Thymus (tissue), 11 donors: Measurements from ENCODE around the gene CNTNAP4. TPM values are rescaled to one million over a fixed set of nuclear protein-coding genes. Genes with fewer than 3 reads are reported as not detected.
A peak's percentile ranks its signal among the peaks of the same experiment; 100 is the strongest.

ENCODE experiments used
- DNase-seq, 9 donors: peaks; one replicate each; pipeline ENCODE4 v3.0.0-alpha.2; 2013; ENCODE audit warnings: low spot score in 9 of 9, low read depth in 6 of 9, missing footprints in 1 of 9
- H3K27ac ChIP-seq, 2 donors: one replicate each; pipeline ENCODE4 v1.5.1; 2013; ENCODE audit warnings: control low read depth in 1 of 2, low read depth in 1 of 2, low read length in 1 of 2, mild to moderate bottlenecking in 1 of 2, moderate library complexity in 1 of 2
- H3K27me3 ChIP-seq, 2 donors: one replicate each; pipeline ENCODE4 v1.5.1; 2013; ENCODE audit warnings: low read length in 1 of 2; ENCODE audit not compliant: control insufficient read depth in 2 of 2, insufficient read depth in 1 of 2
- H3K36me3 ChIP-seq, 2 donors: one replicate each; pipeline ENCODE4 v1.5.1; 2013; ENCODE audit warnings: low read length in 1 of 2, mild to moderate bottlenecking in 1 of 2, moderate library complexity in 1 of 2; ENCODE audit not compliant: control insufficient read depth in 2 of 2, insufficient read depth in 2 of 2
- H3K4me1 ChIP-seq, 2 donors: one replicate each; pipeline ENCODE4 v1.5.1; 2013; ENCODE audit warnings: low read length in 2 of 2; ENCODE audit not compliant: control insufficient read depth in 2 of 2, insufficient read depth in 2 of 2
- H3K4me3 ChIP-seq, 2 donors: one replicate each; pipeline ENCODE4 v1.5.1; 2013; ENCODE audit warnings: low read length in 2 of 2, control low read depth in 1 of 2, mild to moderate bottlenecking in 1 of 2
- H3K9me3 ChIP-seq, 2 donors: one replicate each; pipeline ENCODE4 v1.5.1; 2013; ENCODE audit warnings: low read length in 1 of 2, mild to moderate bottlenecking in 1 of 2; ENCODE audit not compliant: control insufficient read depth in 2 of 2, insufficient read depth in 1 of 2
- WGBS: extraction: QIAGEN DNeasy Blood & Tissue Kit; methylation state at CpG from one replicate; pipeline ENCODE4 v1.1.7; 2013; 5-methylcytosine and 5-hydroxymethylcytosine counted together
- polyA plus RNA-seq: library from polyadenylated mRNA; stranded (reverse); fragments of 200-250 nt; gene quantifications from one replicate; pipeline ENCODE4 v1.2.3, GENCODE V29; 2013
- total RNA-seq: library from RNA; stranded (reverse); fragments of 120-200 nt; gene quantifications from one replicate; pipeline ENCODE4 v1.2.4, GENCODE V29; 2013
- donor health status: healthy.

CNTNAP4 gene
- total and polyA plus RNA-seq, 2 donors = 0.09 to 0.28 TPM

DNA sequence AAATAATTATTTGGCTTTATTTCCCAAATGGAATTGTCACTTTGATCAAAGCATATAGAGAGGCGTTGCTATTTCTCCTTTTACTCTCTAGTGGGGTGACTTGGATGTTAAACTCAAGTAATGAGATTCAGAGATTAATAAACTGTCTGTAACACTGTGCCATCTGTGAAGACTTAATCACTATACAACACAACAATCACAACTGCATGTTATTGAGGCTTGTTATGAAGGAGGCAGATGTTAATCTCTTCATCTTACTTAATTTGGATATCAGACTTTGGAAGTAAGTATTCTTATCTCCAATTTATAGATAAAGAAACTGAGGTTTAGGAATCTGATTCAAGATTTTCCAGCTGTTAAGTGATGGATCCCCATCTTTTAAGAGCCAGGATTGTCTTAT, 132.5 kb downstream of the CNTNAP4 start:
- Histone ChIP-seq H3K4me1 (no peaks in the 10 kb centered on the region), H3K9me3 (no peaks in the 10 kb centered on the region), H3K27ac (no peak overlapping the region), H3K4me3 (no peak overlapping the region), H3K27me3 (no peaks in the 10 kb centered on the region), H3K36me3 (no peaks in the 10 kb centered on the region)
- no peak for DNase-seq
- WGBS = 80% methylated on average over 1 of the region's 1 CpG

DNA sequence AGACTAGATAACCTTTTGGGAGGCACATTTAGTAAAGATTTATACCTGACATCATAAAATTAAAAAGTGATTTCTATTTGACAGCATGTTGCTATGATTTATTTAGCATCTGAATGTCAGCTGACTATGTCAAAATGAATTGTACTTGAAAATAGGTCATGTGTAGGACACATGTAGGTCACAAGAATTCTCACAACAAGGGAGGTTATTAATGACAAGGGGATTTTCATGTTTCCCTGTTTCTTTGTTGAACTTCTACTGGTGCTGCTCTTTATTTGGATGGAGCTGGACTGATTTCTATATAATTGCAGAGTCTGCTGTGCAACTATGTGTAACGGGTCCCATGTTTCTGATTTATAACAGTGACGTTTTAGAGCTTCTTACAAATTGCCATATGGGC, 144.4 kb downstream of the CNTNAP4 start:
- H3K4me3 ChIP-seq = no peak overlapping the region
- H3K27ac ChIP-seq = no peak overlapping the region
- no peak for DNase-seq
- no peaks in the 10 kb centered on the region for H3K9me3 ChIP-seq
- H3K27me3 ChIP-seq = no peaks in the 10 kb centered on the region
- no peaks in the 10 kb centered on the region for H3K36me3 ChIP-seq
- WGBS = 85% methylated on average over 2 of the region's 2 CpGs
- no peaks in the 10 kb centered on the region for H3K4me1 ChIP-seq

GRCh38 chr16:76428858-76429257, 151.7 kb downstream of the CNTNAP4 start:
- Histone ChIP-seq H3K4me3 (no peak overlapping the region), H3K36me3 (no peaks in the 10 kb centered on the region), H3K9me3 (no peaks in the 10 kb centered on the region), H3K27me3 (no peaks in the 10 kb centered on the region), H3K4me1 (no peaks in the 10 kb centered on the region), H3K27ac (peak overlapping the region in 1 of 2 donors; percentile 51)
- no peak for DNase-seq
- WGBS = 92% methylated on average over 5 of the region's 5 CpGs

DNA sequence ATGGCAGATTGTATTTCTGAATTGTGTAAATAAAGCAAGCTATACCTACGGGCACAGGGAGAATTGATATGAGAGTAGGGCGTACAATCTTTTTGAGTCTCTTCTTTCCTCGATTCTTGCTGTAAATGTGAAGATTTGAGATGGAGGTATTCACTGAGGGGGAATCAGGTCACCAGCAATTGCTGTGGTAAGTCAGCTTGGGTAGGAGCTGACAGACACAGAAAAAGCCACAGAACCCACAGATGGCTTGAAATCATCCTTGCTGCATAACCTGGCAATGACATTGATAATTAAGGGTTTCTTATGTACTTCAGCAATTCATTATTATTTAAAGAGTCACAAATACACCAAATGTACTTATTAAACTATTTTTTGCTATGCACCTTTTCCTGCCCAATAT, 164.2 kb downstream of the CNTNAP4 start:
- Histone ChIP-seq H3K9me3 (no peaks in the 10 kb centered on the region), H3K27ac (no peak overlapping the region), H3K36me3 (no peaks in the 10 kb centered on the region), H3K4me1 (no peaks in the 10 kb centered on the region), H3K4me3 (no peak overlapping the region), H3K27me3 (no peaks in the 10 kb centered on the region)
- no peak for DNase-seq
- 88% methylated on average over 3 of the region's 3 CpGs for WGBS

DNA sequence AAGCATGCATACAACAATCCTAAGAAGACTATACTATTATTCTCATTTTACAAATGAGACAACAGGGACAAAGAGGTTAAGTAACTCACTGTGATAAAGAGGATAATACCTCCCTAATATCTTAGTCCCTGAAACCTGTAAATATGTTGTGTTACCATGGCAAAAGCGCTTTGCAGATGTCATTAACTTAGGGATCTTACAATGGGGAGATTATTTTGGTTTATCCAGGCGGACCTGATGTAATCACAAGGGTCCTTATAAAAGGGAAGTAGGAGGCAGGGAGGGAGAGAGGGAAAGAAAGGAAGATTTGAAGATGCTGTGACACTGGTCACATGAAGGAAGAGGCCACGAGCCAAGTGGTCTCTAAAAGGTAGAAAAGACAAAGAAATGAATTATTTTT, 164.7 kb downstream of the CNTNAP4 start:
- no peaks in the 10 kb centered on the region for H3K9me3 ChIP-seq
- H3K4me3 ChIP-seq = no peak overlapping the region
- no peaks in the 10 kb centered on the region for H3K4me1 ChIP-seq
- H3K36me3 ChIP-seq = no peaks in the 10 kb centered on the region
- no peak overlapping the region for H3K27ac ChIP-seq
- 88% methylated on average over 3 of the region's 3 CpGs for WGBS
- H3K27me3 ChIP-seq = no peaks in the 10 kb centered on the region
- no peak for DNase-seq

GRCh38 chr16:76443973-76444372, 166.8 kb downstream of the CNTNAP4 start:
- no peak for DNase-seq
- no peaks in the 10 kb centered on the region for H3K4me1 ChIP-seq
- no peaks in the 10 kb centered on the region for H3K9me3 ChIP-seq
- WGBS = 96% methylated on average over 1 of the region's 1 CpG
- no peaks in the 10 kb centered on the region for H3K36me3 ChIP-seq
- no peak overlapping the region for H3K4me3 ChIP-seq
- H3K27ac ChIP-seq = no peak overlapping the region
- no peaks in the 10 kb centered on the region for H3K27me3 ChIP-seq

DNA sequence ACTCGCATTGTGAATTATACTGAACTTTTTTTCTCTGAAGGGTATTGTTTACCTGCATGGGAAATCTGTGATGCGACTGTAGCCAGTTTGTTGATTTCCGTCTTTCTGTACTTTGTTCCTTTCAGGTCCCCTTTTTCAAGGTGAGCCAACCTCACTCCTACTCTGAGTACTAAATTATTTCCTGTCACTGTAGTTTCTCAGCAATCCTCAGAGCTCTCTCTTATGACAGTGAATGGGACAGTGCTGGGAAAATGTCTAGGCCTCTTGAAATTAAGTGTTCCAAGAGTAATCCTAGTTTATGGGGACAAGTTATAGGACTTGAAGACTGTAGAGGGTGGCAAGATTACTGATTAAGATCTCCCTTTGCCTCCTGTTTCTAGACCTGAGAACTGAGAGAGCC, 167.6 kb downstream of the CNTNAP4 start:
- Histone ChIP-seq H3K4me3 (no peak overlapping the region), H3K27ac (no peak overlapping the region), H3K4me1 (no peaks in the 10 kb centered on the region), H3K36me3 (no peaks in the 10 kb centered on the region), H3K27me3 (no peaks in the 10 kb centered on the region), H3K9me3 (no peaks in the 10 kb centered on the region)
- no peak for DNase-seq
- 65% methylated on average over 3 of the region's 3 CpGs for WGBS

GRCh38 chr16:76445815-76446214, 168.6 kb downstream of the CNTNAP4 start:
- WGBS = 89% methylated on average over 3 of the region's 3 CpGs

DNA sequence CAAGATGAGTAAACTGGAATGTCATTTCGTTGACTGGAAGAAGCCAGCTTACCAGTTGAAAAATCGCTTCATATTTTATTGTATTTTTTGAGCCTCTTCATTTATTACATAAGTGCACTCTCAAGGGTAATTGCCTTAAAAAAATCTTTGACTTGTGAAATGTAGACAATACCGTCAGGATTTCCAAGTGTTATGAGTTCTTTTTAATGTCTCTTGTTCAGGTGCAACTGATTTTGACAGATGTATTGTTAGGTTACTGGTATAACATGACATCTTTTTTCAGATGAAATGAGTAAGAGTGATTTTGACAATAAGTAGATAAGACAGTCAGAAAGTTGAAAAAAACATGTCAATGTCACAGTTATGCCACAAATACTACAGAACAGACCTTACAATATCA, 169.1 kb downstream of the CNTNAP4 start:
- 53% methylated on average over 3 of the region's 3 CpGs for WGBS

More at GRCh38 chr16:76445815-76446214, 168.6 kb downstream of the CNTNAP4 start:
- H3K36me3 ChIP-seq = no peaks in the 10 kb centered on the region
- H3K4me1 ChIP-seq = no peaks in the 10 kb centered on the region
- H3K27me3 ChIP-seq = no peaks in the 10 kb centered on the region
- no peak overlapping the region for H3K4me3 ChIP-seq
- H3K27ac ChIP-seq = no peak overlapping the region
- no peaks in the 10 kb centered on the region for H3K9me3 ChIP-seq
- no peak for DNase-seq

DNA sequence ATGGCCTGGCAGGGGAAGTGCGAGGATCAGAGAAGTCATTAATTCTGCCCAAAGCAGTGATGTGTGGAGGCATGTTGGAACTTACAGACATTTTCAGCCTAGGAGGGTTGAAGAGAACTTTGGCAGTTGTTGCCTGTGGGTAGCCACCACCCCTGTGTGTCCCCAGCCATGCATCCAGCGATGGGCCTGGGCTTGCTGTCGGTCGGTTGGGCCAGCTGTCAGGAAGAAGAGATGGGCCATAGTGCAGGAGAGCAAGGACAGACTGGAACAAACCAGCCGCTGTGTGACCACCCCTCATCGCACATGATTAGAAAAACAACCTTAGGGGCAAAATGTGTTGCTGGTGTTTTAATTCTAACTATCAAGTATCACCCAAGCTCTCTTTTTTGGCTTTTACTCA, 173.7 kb downstream of the CNTNAP4 start:
- Histone ChIP-seq H3K9me3 (no peaks in the 10 kb centered on the region), H3K27ac (no peak overlapping the region), H3K36me3 (no peaks in the 10 kb centered on the region), H3K4me3 (no peak overlapping the region), H3K4me1 (no peaks in the 10 kb centered on the region), H3K27me3 (no peaks in the 10 kb centered on the region)
- 90% methylated on average over 6 of the region's 6 CpGs for WGBS
- no peak for DNase-seq

More for the DNA sequence above, 169.1 kb downstream of the CNTNAP4 start:
- Histone ChIP-seq H3K4me1 (no peaks in the 10 kb centered on the region), H3K27me3 (no peaks in the 10 kb centered on the region), H3K4me3 (no peak overlapping the region), H3K9me3 (no peaks in the 10 kb centered on the region), H3K27ac (no peak overlapping the region), H3K36me3 (no peaks in the 10 kb centered on the region)
- DNase-seq = no peak
